Glutamatergic neuron (in vitro differentiated cells): ENCODE data around the gene KLHDC3. TPM values are rescaled to one million over a fixed set of nuclear protein-coding genes. Genes with fewer than 3 reads are reported as not detected.
A peak's percentile ranks its signal among the peaks of the same experiment; 100 is the strongest.

Experiments used
- DNase-seq: peaks from one replicate; pipeline ENCODE4 v3.0.0; 2022
- H3K27ac Mint-ChIP-seq: one replicate; pipeline ENCODE4 v1.8.0; 2020; ENCODE audit warnings: mild to moderate bottlenecking, mixed read lengths, inconsistent platforms; ENCODE audit not compliant: unreplicated experiment
- H3K27me3 Mint-ChIP-seq: one replicate; pipeline ENCODE4 v1.8.0; 2020; ENCODE audit warnings: mild to moderate bottlenecking, moderate library complexity, mixed read lengths, inconsistent platforms; ENCODE audit not compliant: unreplicated experiment
- H3K36me3 Mint-ChIP-seq: one replicate; pipeline ENCODE4 v1.8.0; 2020; ENCODE audit warnings: mild to moderate bottlenecking, mixed read lengths, inconsistent platforms; ENCODE audit not compliant: unreplicated experiment
- H3K4me1 Mint-ChIP-seq: one replicate; pipeline ENCODE4 v1.8.0; 2020; ENCODE audit warnings: mild to moderate bottlenecking, low read depth, mixed read lengths, inconsistent platforms; ENCODE audit not compliant: unreplicated experiment
- H3K4me3 Mint-ChIP-seq: one replicate; pipeline ENCODE4 v1.8.0; 2020; ENCODE audit warnings: mild to moderate bottlenecking, mixed read lengths, inconsistent platforms; ENCODE audit not compliant: unreplicated experiment
- H3K9me3 Mint-ChIP-seq: one replicate; pipeline ENCODE4 v1.8.0; 2020; ENCODE audit warnings: mild to moderate bottlenecking, moderate library complexity, mixed read lengths, inconsistent platforms; ENCODE audit not compliant: unreplicated experiment
- CTCF ChIP-seq: fragments of 200-600 bp; sonication (generic); IDR thresholded peaks from one replicate; pipeline ENCODE4 v1.5.0; 2021; ENCODE audit not compliant: partially characterized antibody, unreplicated experiment
- total RNA-seq: library from RNA; stranded (reverse); fragmentation: NEBNext Ultra II Directional; extraction: Animal tissue kit (Norgen Biotek cat#: 25700); gene quantifications from one replicate; pipeline ENCODE4 v1.2.1, GENCODE V29; 2021; ENCODE audit not compliant: unreplicated experiment

The KLHDC3 gene
- total RNA-seq, 1 donor from 2014 or later = 119 TPM

- H3K27ac Mint-ChIP-seq = peak within 1 kb of the TSS; percentile 95
- H3K9me3 Mint-ChIP-seq = peaks cover 12% of the 10 kb centered on the region
- peak within 1 kb of the TSS; percentile 94 for H3K4me3 Mint-ChIP-seq
- no peaks in the 10 kb centered on the region for H3K36me3 Mint-ChIP-seq
- peaks cover 9% of the 10 kb centered on the region for H3K4me1 Mint-ChIP-seq
- no peaks in the 10 kb centered on the region for H3K27me3 Mint-ChIP-seq
- peak; percentile 96 for DNase-seq
- no peak for TF ChIP-seq CTCF
These were observed 45.4 kb downstream of the KLHDC3 start, which contains the start of the genes KLC4 and MRPL2 for GRCh38 chr6:43059168-43060033. TSS of gene KLC4 (plus strand) at chr6:43059631. CDS start at chr6:43061336, 1,705 bp downstream. TSS of gene MRPL2 (minus strand) at chr6:43059434. CDS start at chr6:43059381, 53 bp downstream.

- peak overlapping the region; percentile 95 for H3K27ac Mint-ChIP-seq
- DNase-seq = no peak
- H3K4me3 Mint-ChIP-seq = peak overlapping the region; percentile 94
- no peaks in the 10 kb centered on the region for H3K27me3 Mint-ChIP-seq
- H3K9me3 Mint-ChIP-seq = peaks cover 14% of the 10 kb centered on the region
- H3K4me1 Mint-ChIP-seq = peaks cover 9% of the 10 kb centered on the region
- H3K36me3 Mint-ChIP-seq = no peaks in the 10 kb centered on the region
- TF ChIP-seq CTCF = no peak
These were observed 46.1 kb downstream of the KLHDC3 start for GRCh38 chr6:43060034-43060754.

GRCh38 chr6:43060755-43061633 lies 46.9 kb downstream of the KLHDC3 start:
- peak overlapping the region; percentile 94 for H3K4me3 Mint-ChIP-seq
- TF ChIP-seq CTCF = no peak
- peak overlapping the region; percentile 21 for H3K27ac Mint-ChIP-seq
- H3K9me3 Mint-ChIP-seq = peaks cover 14% of the 10 kb centered on the region
- H3K4me1 Mint-ChIP-seq = peaks cover 9% of the 10 kb centered on the region
- H3K36me3 Mint-ChIP-seq = no peaks in the 10 kb centered on the region
- no peaks in the 10 kb centered on the region for H3K27me3 Mint-ChIP-seq
- no peak for DNase-seq

GRCh38 chr6:43061861-43062260 lies 47.8 kb downstream of the KLHDC3 start:
- Mint-ChIP-seq H3K27me3 (no peaks in the 10 kb centered on the region), H3K4me1 (peaks cover 9% of the 10 kb centered on the region), H3K4me3 (no peak overlapping the region)

More at GRCh38 chr6:43061861-43062260, 47.8 kb downstream of the KLHDC3 start:
- H3K36me3 Mint-ChIP-seq = no peaks in the 10 kb centered on the region
- no peak for DNase-seq
- H3K27ac Mint-ChIP-seq = no peak overlapping the region
- H3K9me3 Mint-ChIP-seq = peaks cover 14% of the 10 kb centered on the region
- no peak for TF ChIP-seq CTCF
